GM18951 (cell line): ENCODE data around the gene GBA2.

Experiments used
- POLR2A ChIP-seq: IDR thresholded peaks from 4 replicates; pipeline ENCODE4 v1.6.1; 2011; ENCODE audit warnings: mild to moderate bottlenecking; ENCODE audit not compliant: insufficient read length, insufficient read depth; ENCODE audit errors: extremely low read depth
- in situ Hi-C: fragments of 300-500 bp; cut with MboI; formaldehyde crosslinking; loops from one replicate; pipeline ENCODE4 v1.12.0; 2022; ENCODE audit warnings: low sequenced_read_pairs, mixed read lengths, inconsistent platforms; ENCODE audit not compliant: unreplicated experiment

GBA2 gene

GRCh38 chr9:35729700-35730485, 19.1 kb downstream of the GBA2 start:
- in situ Hi-C loops, result no loop called here
- no peak for TF ChIP-seq POLR2A

- TF ChIP-seq POLR2A, result no peak
- in situ Hi-C loops, result no loop called here
Measured at GRCh38 chr9:35729101-35729500, 19.9 kb downstream of the GBA2 start.

GRCh38 chr9:35728041-35728971, 20.7 kb downstream of the GBA2 start:
- TF ChIP-seq POLR2A, result peak; percentile 67
- in situ Hi-C loops, result no loop called here

- TF ChIP-seq POLR2A, result no peak
- in situ Hi-C loops, result no loop called here
Measured at GRCh38 chr9:35727676-35728040, 21.4 kb downstream of the GBA2 start.

GRCh38 chr9:35726931-35727330, 22.1 kb downstream of the GBA2 start:
- in situ Hi-C loops, result no loop called here

GRCh38 chr9:35725362-35725761, 23.7 kb downstream of the GBA2 start:
- TF ChIP-seq POLR2A, result no peak
- in situ Hi-C loops, result no loop called here

More at GRCh38 chr9:35726931-35727330, 22.1 kb downstream of the GBA2 start:
- no peak for TF ChIP-seq POLR2A

GRCh38 chr9:35723908-35724307, 25.1 kb downstream of the GBA2 start:
- no peak for TF ChIP-seq POLR2A
- in situ Hi-C loops, result no loop called here

- in situ Hi-C loops, result no loop called here
- TF ChIP-seq POLR2A, result no peak
Measured at GRCh38 chr9:35723426-35723825, 25.6 kb downstream of the GBA2 start.

- no peak for TF ChIP-seq POLR2A
- in situ Hi-C loops, result no loop called here
Measured at GRCh38 chr9:35719546-35719945, 29.5 kb downstream of the GBA2 start.

GRCh38 chr9:35718721-35719511, 30.1 kb downstream of the GBA2 start:
- in situ Hi-C loops, result no loop called here
- TF ChIP-seq POLR2A, result no peak

- in situ Hi-C loops, result no loop called here
- TF ChIP-seq POLR2A, result no peak
Measured at GRCh38 chr9:35717132-35717870, 31.7 kb downstream of the GBA2 start.

GRCh38 chr9:35716230-35716629, 32.8 kb downstream of the GBA2 start:
- no peak for TF ChIP-seq POLR2A
- in situ Hi-C loops, result no loop called here
